Type B pancreatic cell (in vitro differentiated cells): ENCODE results near the gene ROPN1L. TPM values are rescaled to one million over a fixed set of nuclear protein-coding genes. Genes with fewer than 3 reads are reported as not detected.
"Not testable (repeated sequence)": the region's sequence is repeated elsewhere in the genome, so short reads cannot be mapped to it uniquely, and the experiment has no call there.

Source experiments
- DNase-seq: peaks from one replicate; pipeline ENCODE4 v3.0.0; 2021; ENCODE audit warnings: mixed read lengths; ENCODE audit not compliant: unreplicated experiment; ENCODE audit errors: extremely low spot score
- H3K27ac Mint-ChIP-seq: 2 replicates; pipeline ENCODE4 v1.8.0; 2021; ENCODE audit warnings: mild to moderate bottlenecking, mixed read lengths
- H3K27me3 Mint-ChIP-seq: 2 replicates; pipeline ENCODE4 v1.8.0; 2021; ENCODE audit warnings: mixed read lengths
- H3K36me3 Mint-ChIP-seq: 2 replicates; pipeline ENCODE4 v1.8.0; 2021; ENCODE audit warnings: mixed read lengths
- H3K4me1 Mint-ChIP-seq: one replicate; pipeline ENCODE4 v1.8.0; 2021; ENCODE audit warnings: mixed read lengths; ENCODE audit not compliant: unreplicated experiment
- H3K4me3 Mint-ChIP-seq: 2 replicates; pipeline ENCODE4 v1.8.0; 2021; ENCODE audit warnings: mild to moderate bottlenecking, mixed read lengths
- H3K9me3 Mint-ChIP-seq: 2 replicates; pipeline ENCODE4 v1.8.0; 2021; ENCODE audit warnings: mixed read lengths
- CTCF ChIP-seq: fragments of 200-600 bp; sonication (generic); conservative IDR thresholded peaks from 2 replicates; pipeline ENCODE4 v1.5.0; 2021; ENCODE audit warnings: antibody characterized with exemption, mild to moderate bottlenecking
- long read RNA-seq: library from polyadenylated mRNA; unstranded; transcript quantifications from one replicate; pipeline ENCODE4 v2.0.0, GENCODE V29; 2020
- total RNA-seq: library from RNA; stranded (reverse); gene quantifications from 2 replicates; pipeline ENCODE4 v1.2.1, GENCODE V29; 2021; ENCODE audit warnings: low replicate concordance

The ROPN1L gene
- total RNA-seq = 0.29 and 2.0 TPM in 2 replicates
- long read RNA-seq = 0 reads

DNA sequence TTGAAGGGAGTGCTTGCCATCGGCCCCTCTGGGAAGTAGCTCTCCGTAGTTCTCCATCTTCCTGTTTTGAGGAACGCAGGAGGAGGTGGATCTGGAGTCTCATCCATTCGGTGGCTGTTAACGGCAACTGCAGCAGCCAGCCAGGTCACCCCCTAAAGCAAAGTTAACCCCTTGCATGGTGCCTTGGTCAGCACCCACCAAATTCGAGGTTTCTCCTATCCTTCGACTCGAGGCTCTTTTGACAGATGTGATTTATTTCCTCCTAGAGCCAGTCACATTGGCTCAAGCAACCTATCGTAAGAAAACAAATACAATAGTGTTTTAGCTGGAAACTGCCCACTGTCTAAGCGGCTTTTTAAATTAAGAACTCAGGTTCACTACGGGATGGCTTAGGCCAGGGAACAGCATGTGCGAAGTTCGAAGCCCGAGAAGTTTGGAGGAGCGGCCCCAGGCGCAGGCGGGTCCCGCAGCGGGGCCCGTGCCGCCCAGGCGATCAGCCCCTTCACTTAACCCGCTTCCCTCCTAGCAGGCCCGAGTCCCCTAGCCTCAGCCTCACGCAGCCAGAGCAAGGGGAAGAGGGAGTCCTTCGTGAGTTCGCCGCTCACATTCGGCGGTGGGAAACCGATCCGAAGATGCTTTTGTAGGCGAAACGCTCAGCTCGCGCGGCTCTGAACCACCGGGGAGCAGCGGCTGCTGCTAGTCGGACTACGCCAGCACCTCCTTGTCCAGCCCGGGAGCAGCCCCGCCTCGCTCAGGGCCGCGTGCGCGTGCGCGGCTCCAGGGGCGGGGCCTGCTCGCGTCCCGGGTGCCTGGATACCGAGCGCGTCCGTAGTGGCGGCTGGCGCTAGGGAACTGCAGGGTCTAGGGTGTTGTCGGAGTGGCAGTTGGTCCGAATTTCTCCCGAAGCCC lies at the start of gene ROPN1L:
TSS of gene ROPN1L (plus strand) at position 797 of the 909 bp plus-strand sequence. CDS start 289 bp downstream, outside the sequence.
- DNase-seq = peak; percentile 91
- no peak for TF ChIP-seq CTCF
- peaks cover 12% of the 10 kb centered on the region for H3K27me3 Mint-ChIP-seq
- H3K27ac Mint-ChIP-seq = peak within 1 kb of the TSS; percentile 59
- peaks cover 9% of the 10 kb centered on the region for H3K36me3 Mint-ChIP-seq
- H3K4me3 Mint-ChIP-seq = peak within 1 kb of the TSS; percentile 90
- H3K4me1 Mint-ChIP-seq = peaks cover 15% of the 10 kb centered on the region
- no peaks in the 10 kb centered on the region for H3K9me3 Mint-ChIP-seq

GRCh38 chr5:10392567-10393328 lies 48.9 kb upstream of the ROPN1L start:
- not testable (repeated sequence) for H3K27me3 Mint-ChIP-seq, H3K4me3 Mint-ChIP-seq, H3K9me3 Mint-ChIP-seq, H3K4me1 Mint-ChIP-seq, DNase-seq, H3K27ac Mint-ChIP-seq
- H3K36me3 Mint-ChIP-seq = peaks cover 40% of the 10 kb centered on the region

GRCh38 chr5:10393491-10393890 lies 48.2 kb upstream of the ROPN1L start:
- H3K4me3 Mint-ChIP-seq = no peak overlapping the region
- no peaks in the 10 kb centered on the region for H3K4me1 Mint-ChIP-seq

DNA sequence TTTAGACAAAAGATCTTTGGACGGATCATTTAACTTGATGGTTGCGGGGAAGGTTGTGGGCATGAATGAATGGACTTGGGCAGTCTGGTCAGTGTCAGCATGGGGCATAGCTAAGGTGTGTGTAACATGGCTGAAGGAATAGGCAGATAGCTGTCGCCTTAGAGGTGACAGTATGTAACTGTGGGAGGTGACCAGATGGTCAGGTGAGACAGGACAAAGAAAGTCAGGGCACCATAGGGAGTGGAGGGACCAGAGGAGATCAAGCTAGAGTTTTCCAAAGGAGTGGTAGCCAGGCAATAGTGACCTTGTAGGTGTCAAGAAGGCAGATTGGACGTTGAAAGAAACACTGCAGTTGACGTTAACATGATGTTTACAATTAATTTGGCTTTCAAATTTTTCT lies 45.1 kb upstream of the ROPN1L start:
- no peak overlapping the region for H3K27ac Mint-ChIP-seq

More at GRCh38 chr5:10393491-10393890, 48.2 kb upstream of the ROPN1L start:
- H3K27me3 Mint-ChIP-seq = no peaks in the 10 kb centered on the region
- no peak for TF ChIP-seq CTCF
- H3K27ac Mint-ChIP-seq = no peak overlapping the region
- H3K9me3 Mint-ChIP-seq = no peaks in the 10 kb centered on the region
- peaks cover 42% of the 10 kb centered on the region for H3K36me3 Mint-ChIP-seq
- no peak for DNase-seq

GRCh38 chr5:10399839-10400238 lies 41.8 kb upstream of the ROPN1L start:
- no peak overlapping the region for H3K4me3 Mint-ChIP-seq
- H3K36me3 Mint-ChIP-seq = peaks cover 44% of the 10 kb centered on the region
- TF ChIP-seq CTCF = no peak
- H3K4me1 Mint-ChIP-seq = no peaks in the 10 kb centered on the region
- no peak overlapping the region for H3K27ac Mint-ChIP-seq
- no peaks in the 10 kb centered on the region for H3K27me3 Mint-ChIP-seq
- no peaks in the 10 kb centered on the region for H3K9me3 Mint-ChIP-seq
- no peak for DNase-seq

More for the DNA sequence above, 45.1 kb upstream of the ROPN1L start:
- Mint-ChIP-seq H3K4me3 (no peak overlapping the region), H3K4me1 (no peaks in the 10 kb centered on the region), H3K36me3 (peaks cover 43% of the 10 kb centered on the region), H3K9me3 (no peaks in the 10 kb centered on the region), H3K27me3 (no peaks in the 10 kb centered on the region)
- no peak for TF ChIP-seq CTCF
- DNase-seq = no peak
